Right hindlimb (tissue), 1 donor: ENCODE results near the gene PFDN4.
"Not testable (repeated sequence)": the region's sequence is repeated elsewhere in the genome, so short reads cannot be mapped to it uniquely, and the experiment has no call there.

ENCODE experiments used
- DNase-seq: peaks from one replicate; pipeline ENCODE4 v3.0.0-alpha.2; 2018

The PFDN4 gene

GRCh38 chr20:54201268-54201846 lies 6.5 kb upstream of the PFDN4 start:
- DNase-seq, result no peak

GRCh38 chr20:54203281-54203680 lies 4.6 kb upstream of the PFDN4 start:
- no peak for DNase-seq

DNA sequence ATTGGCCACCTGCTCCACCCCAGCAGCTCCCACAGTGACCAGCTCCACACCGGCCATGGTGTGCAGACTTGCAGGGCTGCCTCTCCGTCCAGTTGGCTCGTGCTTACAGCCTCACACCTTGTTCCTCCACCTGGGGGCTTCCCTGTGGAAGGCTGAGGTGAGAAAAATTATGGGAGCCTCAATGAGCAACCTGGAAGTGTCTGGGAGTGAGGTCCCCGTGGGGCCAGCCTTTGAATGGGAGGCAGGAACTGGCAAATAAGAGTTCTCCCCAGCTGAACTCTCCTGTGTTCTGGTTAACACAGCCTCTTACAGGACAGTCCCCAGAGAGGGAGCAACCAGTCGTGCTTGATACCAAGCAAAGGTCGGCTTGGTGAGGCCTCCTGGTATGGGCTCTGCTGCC lies 3.8 kb upstream of the PFDN4 start:
- DNase-seq, result no peak

- no peak for DNase-seq
Observed at GRCh38 chr20:54204481-54204880, 3.4 kb upstream of the PFDN4 start.

GRCh38 chr20:54205450-54205849 lies 2.4 kb upstream of the PFDN4 start:
- DNase-seq, result no peak

DNA sequence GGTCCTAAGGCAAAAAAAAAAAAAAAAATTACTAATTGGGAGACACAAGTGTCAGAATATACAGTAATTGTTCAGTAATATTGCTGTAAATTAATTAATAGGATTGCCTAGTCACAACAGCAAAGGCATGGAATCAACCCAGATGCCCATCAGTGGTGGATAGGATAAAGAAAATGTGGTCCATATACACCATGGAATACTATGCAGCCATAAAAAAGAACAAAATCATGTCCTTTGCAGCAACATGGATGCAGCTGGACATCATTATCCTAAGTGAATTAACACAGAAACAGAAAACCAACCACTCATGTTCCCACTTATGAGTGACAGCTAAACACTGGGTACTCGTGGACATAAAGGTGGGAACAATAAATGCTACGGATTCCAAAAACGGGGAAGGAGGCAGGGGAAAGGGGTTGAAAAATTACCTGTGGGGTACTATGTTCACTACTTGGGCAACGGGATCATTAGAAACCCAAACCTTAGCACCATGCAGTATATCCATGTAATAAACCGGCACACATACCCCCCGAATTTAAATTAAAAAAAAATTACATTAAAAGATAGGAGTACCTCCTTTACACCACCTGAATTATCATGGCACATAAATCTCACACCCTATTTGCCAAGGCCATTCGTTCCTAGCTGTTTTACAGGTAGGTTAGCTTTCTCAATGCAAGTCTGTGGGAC lies 689 bp upstream of the PFDN4 start:
- DNase-seq, result no peak

DNA sequence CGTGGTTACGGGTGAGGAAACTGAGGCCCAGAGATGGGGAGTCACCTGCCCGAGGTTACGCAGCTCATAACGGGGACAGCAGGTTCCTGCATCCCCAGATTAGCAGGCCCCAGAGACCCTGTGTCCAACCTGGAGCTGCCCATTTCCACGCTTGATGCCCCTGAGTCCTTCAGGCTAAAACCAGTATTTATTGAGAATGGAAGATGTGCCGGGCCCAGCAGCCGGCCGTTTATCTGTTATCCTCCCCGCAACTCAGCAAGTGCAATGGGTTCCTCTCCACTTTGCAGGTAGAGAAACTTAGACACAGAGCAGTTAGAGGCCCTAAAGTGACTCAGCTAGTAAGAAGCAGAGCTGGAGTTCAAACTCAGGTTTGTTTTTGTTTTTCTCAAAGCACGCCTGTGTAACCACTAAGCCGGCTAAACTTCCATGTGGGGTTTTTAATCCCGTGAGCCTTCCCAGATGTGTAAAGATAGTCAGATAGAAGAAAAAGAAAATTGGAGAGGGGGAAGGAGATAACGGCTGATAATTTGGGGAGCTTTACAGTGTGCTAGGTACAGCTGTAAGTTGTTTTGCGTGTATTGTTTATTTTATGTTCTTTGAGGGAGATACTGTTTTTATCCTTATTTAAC lies 775 bp downstream of the PFDN4 start:
- no peak for DNase-seq

GRCh38 chr20:54209216-54209813 lies 1.4 kb downstream of the PFDN4 start:
- DNase-seq, result no peak

DNA sequence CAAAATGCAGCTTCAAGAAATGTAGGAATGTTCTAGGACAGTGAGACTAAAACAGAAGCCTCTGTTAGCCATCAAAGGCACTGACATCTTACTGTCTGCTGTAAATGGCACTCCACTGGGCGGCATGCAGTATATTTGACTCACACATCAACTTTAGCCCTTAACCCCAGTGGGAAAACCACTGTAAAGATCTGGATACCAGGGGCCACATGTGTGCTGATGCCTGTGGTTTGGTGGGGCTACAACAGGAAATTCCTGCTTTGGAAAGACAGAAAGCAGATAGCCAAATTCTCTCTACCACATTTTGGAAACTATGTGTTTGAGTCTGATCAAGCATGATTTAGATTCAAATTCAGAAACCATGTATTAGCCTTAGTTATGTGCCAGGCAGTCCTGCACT lies 4.3 kb downstream of the PFDN4 start:
- no peak for DNase-seq

- no peak for DNase-seq
Observed at GRCh38 chr20:54212871-54213270, 5.0 kb downstream of the PFDN4 start.

DNA sequence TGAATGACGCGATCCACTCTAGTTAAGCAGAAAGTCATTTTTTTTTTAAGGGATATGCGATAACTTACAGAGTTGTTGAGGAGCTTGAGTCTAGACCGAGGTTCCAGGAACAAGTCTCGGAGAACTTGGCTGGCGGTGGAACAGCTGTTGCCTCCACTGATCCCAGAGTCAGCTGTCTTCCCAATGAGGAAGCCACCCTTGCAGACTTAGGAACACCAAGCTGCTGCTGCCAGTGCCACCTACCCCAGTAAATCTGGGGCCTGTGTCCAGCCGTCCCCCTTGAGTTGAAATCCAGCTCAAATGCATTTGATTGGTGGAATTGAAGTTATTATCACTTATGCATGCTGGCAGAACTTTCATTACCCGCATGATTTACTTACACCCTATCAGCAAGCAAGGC lies 6.7 kb downstream of the PFDN4 start:
- peak; percentile 69 for DNase-seq

DNA sequence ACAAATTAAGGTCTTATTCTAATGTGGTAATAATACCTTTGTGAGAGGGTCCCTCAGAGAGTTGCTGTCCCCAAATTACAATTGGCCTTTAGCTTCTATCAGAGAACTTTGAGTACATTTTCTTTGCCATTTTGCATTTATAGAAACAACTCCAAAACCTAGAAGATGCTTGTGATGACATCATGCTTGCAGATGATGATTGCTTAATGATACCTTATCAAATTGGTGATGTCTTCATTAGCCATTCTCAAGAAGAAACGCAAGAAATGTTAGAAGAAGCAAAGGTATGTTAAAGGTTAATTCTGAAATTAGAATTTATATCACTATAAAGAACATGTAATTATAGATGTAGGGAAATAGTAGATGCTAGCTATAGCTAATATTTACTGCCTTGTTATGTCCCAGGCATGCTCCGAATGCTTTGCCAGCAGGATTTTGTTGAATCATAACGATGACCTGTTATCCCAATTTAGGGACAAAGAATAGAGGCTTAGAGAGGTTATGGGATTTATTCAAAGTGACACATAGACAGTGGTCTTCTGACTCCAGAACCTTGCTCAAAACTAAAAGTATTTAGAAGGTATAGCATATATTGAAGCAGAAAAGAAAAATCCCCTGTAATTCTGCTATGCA lies 7.4 kb downstream of the PFDN4 start:
- no peak for DNase-seq

- DNase-seq, result no peak
Observed at GRCh38 chr20:54217762-54218161, 9.9 kb downstream of the PFDN4 start.

- no peak for DNase-seq
Observed at GRCh38 chr20:54218470-54218869, 10.6 kb downstream of the PFDN4 start.

GRCh38 chr20:54219751-54220426 lies 12.0 kb downstream of the PFDN4 start:
- no peak for DNase-seq

- no peak for DNase-seq
Observed at GRCh38 chr20:54220722-54221121, 12.8 kb downstream of the PFDN4 start.

GRCh38 chr20:54221353-54221752 lies 13.5 kb downstream of the PFDN4 start:
- no peak for DNase-seq

DNA sequence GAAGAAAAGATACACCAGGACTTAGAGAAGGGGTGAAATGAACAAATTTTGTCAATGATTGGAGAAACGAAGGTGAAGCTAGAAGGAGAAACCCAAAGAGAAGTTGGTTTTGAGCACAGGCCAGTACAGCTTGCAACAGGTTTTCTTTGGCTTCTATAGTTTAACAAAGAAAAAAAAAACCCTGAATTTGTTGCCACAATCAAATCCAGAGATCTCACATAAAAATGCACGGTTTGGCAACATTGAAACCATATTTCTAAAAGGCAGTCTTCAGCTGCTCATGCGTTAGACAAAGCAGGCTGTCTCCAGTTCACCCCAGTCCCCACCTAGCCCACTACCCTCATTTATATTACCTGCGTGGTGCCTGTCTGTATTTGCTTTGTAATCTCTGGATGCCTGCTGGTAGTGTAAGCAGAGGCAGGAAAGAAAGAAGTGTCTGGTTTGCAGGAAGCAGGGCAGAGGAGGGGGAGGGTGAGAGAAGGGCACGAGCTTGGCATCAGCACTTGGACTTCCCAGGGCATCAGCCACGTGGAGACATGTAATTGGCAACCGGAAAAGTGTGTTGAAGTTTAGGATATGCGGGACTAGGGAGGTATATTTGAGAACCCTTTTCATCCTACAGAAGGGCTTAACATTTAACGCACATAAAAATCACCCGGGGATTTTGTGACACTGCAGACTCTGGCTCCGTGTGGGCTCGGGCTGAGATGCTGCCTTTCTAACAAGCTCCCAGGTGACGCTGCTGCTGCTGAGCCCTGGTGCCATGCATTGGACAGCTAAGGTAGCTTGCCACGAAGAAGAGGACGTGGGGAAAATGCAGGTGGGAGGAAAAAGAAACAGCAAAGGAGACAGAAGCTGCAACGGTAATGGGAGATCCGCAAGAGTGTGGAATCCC lies 14.4 kb downstream of the PFDN4 start:
- DNase-seq, result no peak

DNA sequence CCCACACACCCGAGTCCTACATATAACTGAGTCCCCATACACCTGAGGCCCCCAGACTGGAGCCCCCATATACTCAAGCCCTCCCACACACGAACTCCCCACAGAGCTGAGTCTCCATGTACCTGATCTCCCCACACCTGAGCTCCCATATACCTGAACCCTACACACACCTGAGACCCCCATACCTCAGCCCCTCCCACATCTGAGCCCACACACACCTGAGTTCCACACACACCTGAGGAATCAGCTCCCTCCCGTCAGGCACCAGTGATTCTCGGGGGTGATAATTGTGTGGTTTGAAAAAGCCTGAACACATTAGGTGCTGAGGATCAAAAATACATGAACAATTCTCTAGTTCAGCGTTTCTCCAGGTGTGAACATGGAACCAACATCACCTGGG lies 15.4 kb downstream of the PFDN4 start:
- no peak for DNase-seq

GRCh38 chr20:54223751-54224150 lies 15.9 kb downstream of the PFDN4 start:
- DNase-seq, result no peak

GRCh38 chr20:54224642-54225041 lies 16.8 kb downstream of the PFDN4 start:
- not testable (repeated sequence) for DNase-seq

DNA sequence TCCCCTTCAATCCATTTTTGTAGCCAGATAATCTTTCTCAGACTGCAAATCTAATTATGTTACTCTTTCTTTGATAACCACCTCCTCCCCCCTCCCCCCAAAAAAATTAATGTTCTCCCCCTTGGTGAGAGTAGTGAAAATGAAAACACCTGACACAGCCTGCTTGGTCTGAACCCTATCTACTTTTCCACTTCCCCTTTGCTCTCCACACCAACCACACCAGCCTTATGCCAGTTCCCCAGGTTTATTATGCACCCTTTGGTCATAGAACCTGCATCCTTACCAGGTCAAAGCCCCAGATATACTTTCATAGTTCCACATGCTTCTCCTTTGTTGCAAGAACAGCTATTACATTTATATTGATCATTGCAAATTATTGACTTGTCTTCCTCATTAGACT lies 19.4 kb downstream of the PFDN4 start:
- DNase-seq, result no peak
